Retinal pigment epithelial cell (primary cell): ENCODE measurements around the gene PLEKHM3.

ENCODE experiments used
- DNase-seq: peaks from one replicate; pipeline ENCODE4 v3.0.0-alpha.2; 2010; ENCODE audit warnings: low read depth
- H3K4me3 ChIP-seq: 2 replicates; pipeline ENCODE4 v1.5.1; 2011; ENCODE audit warnings: mild to moderate bottlenecking, low read length, control low read depth, moderate library complexity
- TF ChIP-seq, protein P1 (sequence below): conservative IDR thresholded peaks from 2 replicates; pipeline ENCODE4 v1.5.1; 2011; ENCODE audit warnings: low read depth, low read length, control low read depth, inconsistent platforms

PLEKHM3 gene

DNA sequence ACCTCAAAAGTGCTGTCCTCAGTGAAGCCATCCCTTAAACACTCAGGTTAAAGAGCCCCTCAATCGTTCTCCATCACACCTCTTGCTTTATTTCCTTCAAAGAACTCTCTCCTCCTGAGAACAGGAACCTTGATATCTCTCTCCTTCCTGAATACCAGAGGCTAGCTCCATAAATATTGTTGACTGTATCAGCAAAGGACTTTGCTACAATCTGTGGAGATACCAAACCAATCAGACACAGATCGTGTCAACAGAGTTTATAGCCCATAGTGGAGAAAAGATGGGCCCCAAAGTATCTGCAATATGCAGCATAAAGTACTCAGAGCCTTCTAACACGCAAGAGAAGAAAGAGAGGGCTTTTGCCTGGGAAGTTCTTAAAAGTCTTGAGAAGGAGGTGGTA, 36.4 kb downstream of the PLEKHM3 start:
- DNase-seq: no peak
- no peak overlapping the region for H3K4me3 ChIP-seq
- TF ChIP-seq, protein P1, sequence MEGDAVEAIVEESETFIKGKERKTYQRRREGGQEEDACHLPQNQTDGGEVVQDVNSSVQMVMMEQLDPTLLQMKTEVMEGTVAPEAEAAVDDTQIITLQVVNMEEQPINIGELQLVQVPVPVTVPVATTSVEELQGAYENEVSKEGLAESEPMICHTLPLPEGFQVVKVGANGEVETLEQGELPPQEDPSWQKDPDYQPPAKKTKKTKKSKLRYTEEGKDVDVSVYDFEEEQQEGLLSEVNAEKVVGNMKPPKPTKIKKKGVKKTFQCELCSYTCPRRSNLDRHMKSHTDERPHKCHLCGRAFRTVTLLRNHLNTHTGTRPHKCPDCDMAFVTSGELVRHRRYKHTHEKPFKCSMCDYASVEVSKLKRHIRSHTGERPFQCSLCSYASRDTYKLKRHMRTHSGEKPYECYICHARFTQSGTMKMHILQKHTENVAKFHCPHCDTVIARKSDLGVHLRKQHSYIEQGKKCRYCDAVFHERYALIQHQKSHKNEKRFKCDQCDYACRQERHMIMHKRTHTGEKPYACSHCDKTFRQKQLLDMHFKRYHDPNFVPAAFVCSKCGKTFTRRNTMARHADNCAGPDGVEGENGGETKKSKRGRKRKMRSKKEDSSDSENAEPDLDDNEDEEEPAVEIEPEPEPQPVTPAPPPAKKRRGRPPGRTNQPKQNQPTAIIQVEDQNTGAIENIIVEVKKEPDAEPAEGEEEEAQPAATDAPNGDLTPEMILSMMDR: no peak

DNA sequence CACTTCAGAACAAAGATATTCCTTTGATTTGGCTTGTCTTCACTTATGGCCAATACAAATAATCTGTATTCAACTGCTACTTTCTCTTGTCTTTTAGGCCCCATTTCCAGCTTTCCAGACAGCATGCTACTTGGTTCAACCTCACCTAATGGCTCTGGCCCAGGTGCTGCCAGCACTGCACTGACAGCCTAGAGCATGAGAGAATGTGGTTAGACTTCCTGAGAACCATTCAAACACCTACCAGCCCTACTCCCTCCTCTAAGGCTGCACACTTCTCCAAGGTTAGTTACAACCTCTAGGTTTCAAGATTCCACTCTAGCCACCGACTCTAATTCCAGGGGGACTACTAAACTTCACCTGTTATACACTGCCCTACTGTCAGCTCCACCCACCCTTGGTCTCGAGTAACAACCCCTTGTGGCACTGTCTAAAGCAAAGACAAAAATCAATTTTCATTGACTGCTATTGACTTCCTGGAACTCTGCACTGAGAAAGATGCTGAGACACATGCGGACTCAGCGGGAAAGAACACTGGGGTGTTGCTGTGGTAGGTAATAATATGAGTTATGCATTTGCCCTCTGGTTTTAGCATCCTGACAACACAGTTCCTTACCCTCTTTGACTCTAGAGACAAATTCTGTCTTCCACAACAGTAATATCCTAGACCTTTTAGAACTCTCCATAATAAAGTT, 38.2 kb downstream of the PLEKHM3 start:
- TF ChIP-seq, protein P1: no peak
- H3K4me3 ChIP-seq: no peak overlapping the region
- DNase-seq: no peak

DNA sequence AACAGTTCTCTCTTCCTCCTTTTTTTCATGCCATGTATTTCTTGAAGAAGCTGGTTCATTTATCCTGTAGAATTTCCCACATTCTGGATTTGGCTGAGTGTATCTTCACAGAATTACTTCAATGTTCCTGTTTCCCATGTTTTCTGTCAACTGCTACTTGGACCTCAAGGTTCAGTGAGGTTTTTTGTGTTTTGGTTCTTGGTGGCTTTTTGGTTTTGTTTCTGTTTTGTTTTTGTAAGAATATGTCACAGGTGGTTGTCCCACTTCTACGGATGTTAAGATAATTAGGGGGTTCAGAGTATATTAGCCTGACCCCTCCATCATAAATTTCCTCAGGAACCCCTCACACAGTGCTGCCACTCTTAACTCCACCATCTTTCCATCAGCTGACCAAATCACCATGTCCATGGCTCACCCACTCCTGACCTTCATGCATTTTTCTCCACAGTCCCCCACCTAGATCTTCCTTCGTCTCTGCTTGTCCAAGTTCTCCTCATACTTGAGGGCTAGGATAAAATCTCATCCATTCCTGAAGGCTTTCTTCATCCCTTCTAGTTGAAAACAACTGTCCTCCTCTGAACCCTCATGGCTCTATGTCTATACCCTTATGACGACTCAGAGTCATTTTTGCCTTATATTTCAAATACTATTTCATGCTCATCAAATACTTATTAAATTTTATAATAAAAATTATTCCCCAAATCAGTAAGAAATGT, 40.4 kb downstream of the PLEKHM3 start:
- TF ChIP-seq, protein P1: no peak
- no peak overlapping the region for H3K4me3 ChIP-seq
- no peak for DNase-seq

DNA sequence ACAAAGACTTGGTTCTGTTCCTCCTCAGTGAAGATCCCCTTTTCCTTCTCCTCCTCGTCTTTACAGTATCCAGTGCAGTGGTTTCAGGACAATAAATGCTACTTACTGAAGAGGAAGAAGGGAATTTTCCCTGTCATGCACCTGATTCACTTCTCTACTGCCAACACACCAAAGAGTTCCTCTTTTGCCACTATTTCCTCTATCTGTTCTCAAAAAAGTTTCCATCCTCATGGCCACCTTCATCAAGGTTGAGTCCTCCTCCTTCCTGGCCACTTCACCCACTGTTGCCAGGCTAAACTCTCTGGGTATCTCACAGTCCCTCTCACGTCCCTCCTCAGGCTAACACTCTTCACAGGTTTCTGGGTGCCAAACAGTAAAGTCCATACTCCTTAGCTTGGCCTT, 41.7 kb downstream of the PLEKHM3 start:
- TF ChIP-seq, protein P1: no peak
- no peak for DNase-seq
- H3K4me3 ChIP-seq: no peak overlapping the region

DNA sequence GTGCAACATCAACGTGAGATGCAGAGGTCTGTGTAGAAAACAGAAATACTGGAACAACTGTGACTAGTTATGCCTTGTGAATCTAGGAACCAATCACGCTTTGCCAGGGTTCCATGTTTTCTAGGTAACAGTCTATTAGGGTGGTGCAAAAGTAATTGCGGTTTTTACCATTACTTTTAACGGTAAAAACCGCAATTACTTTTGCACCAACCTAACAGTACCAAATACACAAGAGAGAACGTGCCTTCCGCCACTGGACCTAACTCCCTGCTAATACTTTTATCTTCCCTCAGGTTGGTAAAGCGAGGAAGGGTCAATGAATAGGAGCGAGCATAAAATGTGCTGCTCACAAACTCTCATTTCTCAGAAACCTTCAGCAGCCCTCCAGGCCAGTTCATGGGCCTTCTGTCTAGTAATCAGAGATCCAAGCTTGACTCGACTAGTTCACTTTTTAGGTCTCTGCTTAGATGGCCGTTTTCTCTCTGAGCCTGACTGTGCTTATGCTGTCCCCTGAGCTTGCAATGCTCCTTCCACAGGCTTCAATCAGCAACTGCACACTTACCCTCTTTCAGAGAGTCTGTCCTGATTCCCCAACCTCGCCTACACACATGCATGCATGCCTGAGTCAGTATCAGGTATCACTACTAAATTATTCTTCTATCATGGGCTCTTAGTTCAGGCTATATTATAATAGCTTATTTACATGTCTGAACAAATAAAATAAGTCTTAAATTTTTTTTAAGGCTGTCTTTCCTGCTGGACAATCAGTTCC, 47.0 kb downstream of the PLEKHM3 start:
- TF ChIP-seq, protein P1: no peak
- DNase-seq: no peak
- H3K4me3 ChIP-seq: no peak overlapping the region

DNA sequence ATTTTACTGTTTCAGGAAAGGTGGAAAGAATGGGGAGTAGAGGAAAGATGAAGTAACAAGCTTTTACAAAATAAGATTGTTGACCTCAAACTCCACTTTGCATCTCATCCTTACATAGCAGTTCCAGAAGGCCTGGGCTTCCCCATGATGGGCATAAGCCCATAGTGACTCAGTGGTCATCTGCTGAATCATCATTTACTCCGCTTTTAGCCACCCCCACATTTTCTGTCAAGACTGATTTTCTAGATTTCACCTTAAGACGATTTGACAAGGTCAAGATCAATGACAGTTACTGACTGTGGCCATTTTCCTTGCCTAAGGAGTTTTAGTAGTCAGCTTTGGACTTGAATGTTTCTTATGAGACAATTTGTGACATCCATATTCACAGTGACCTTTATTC, 49.4 kb downstream of the PLEKHM3 start:
- TF ChIP-seq, protein P1: no peak
- H3K4me3 ChIP-seq: no peak overlapping the region
- DNase-seq: no peak
